ENCODE data around the gene BICDL2. TPM values are rescaled to one million over a fixed set of nuclear protein-coding genes. Genes with fewer than 3 reads are reported as not detected.

Gene BICDL2
- polyA plus RNA-seq, 4 donors, result 19.1 to 47.8 (median 33.5) TPM

DNA sequence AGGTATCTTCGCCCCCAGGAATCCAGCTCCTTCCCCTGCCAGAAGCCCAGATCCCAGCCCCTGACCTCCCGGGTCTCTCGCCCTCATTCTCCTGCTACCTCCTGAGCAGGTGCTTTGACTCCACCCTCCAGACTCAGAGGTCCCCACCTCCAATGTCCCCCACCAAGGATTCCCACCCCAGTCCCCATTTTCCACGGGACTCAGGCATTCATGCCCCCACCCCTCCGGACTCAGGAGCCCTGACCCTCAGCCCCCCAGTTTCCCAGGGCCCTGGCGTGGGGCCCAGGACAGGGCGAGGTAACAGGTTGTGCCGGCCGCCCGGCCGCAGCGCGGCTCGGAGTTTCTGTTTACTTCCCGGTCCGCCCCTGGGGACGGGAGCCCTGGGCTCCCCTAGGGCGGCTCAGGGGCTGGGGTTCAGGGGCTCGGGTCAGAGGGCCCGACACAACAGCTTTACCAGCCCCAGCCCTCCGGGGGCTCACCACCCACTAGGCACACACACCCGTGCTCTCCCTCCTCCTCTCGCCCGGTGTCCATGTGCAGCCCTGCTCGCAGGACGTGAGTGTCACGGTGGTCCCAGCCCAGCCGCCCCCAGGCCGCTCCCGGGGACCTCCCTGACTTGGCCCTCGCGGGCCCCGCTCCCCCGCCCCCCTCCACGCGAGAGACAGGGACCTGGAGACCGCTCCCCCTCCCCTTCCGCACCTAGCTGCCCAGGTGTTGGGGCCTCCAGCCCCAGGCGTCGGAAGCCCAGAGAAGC lies 595 bp downstream of the BICDL2 start:
- peaks cover 0 to 23% (median 0%) of the 10 kb centered on the region in 3 donors for H3K4me1 ChIP-seq (ENCODE audit: control insufficient read depth in 3 of 3, insufficient read depth in 2 of 3, low read depth in 1 of 3, low read length in 2 of 3)
- peak; percentile 66 to 71 for DNase-seq
- no peaks in the 10 kb centered on the region for H3K9me3 ChIP-seq (ENCODE audit: control insufficient read depth in 2 of 2, insufficient read depth in 1 of 2, low read depth in 1 of 2, low read length in 1 of 2)
- FAIRE-seq, result no peak
- peak overlapping the region; percentile 57 to 75 (median 59) for H3K4me3 ChIP-seq (ENCODE audit: low read depth in 1 of 3, low read length in 3 of 3)
- WGBS, 3 donors, result 1 to 3% (median 2%) methylated on average over 31 to 40 of the region's 40 CpGs
- peaks cover 0 to 33% (median 16%) of the 10 kb centered on the region in 3 donors for H3K27me3 ChIP-seq (ENCODE audit: control insufficient read depth in 3 of 3, insufficient read depth in 3 of 3, low read length in 3 of 3)
- peak overlapping the region in 2 of 3 donors; percentile 8 to 50 for H3K27ac ChIP-seq (ENCODE audit: low read depth in 1 of 3, low read length in 2 of 3)
- H3K36me3 ChIP-seq (ENCODE audit: control insufficient read depth in 3 of 3, insufficient read depth in 2 of 3, low read depth in 1 of 3, low read length in 3 of 3), result peaks cover 0 to 4% (median 0%) of the 10 kb centered on the region in 3 donors

DNA sequence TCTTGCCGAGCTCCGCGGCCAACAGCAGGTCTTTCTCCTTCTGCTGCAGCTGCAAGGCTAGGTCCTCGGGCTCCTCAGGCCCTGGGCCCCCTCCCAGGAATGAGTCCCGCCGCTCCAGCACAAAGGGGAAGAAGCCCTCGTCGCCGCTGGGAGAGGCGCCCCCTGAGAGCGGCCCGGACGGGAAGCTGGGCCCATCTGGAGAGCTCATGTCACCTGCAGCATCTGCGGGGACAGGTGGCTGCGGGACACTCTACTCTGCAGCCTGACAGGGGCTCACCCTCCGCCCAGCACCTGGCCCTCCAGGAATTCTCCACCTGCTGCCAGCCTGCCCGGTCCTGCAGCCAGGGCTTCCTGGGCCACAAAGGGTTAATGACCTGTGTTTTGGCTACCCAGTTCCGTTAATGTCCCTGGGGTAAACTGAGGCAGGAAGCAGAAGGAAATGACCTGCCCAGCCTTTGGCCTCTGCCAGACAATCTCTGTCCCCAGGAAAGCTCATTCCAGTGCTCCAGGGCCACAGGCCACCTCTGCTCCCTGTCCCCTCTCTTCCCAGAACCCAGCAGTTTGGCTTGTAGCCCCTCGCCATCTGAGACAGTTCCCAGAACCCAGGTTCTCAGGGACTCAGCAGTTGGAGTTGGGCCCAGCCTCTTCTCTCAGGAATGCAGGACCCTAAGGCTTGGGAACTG lies 1.3 kb downstream of the BICDL2 start:
- Histone ChIP-seq H3K4me3 (ENCODE audit: low read depth in 1 of 3, low read length in 3 of 3) (peak overlapping the region in 2 of 3 donors; percentile 59 to 75), H3K4me1 (ENCODE audit: control insufficient read depth in 3 of 3, insufficient read depth in 2 of 3, low read depth in 1 of 3, low read length in 2 of 3) (peaks cover 0 to 23% (median 0%) of the 10 kb centered on the region in 3 donors), H3K27ac (ENCODE audit: low read depth in 1 of 3, low read length in 2 of 3) (no peak overlapping the region), H3K36me3 (ENCODE audit: control insufficient read depth in 3 of 3, insufficient read depth in 2 of 3, low read depth in 1 of 3, low read length in 3 of 3) (peaks cover 0 to 5% (median 0%) of the 10 kb centered on the region in 3 donors), H3K27me3 (ENCODE audit: control insufficient read depth in 3 of 3, insufficient read depth in 3 of 3, low read length in 3 of 3) (peaks cover 0 to 35% (median 18%) of the 10 kb centered on the region in 3 donors), H3K9me3 (ENCODE audit: control insufficient read depth in 2 of 2, insufficient read depth in 1 of 2, low read depth in 1 of 2, low read length in 1 of 2) (no peaks in the 10 kb centered on the region)
- 45 to 60% (median 56%) methylated on average over 14 to 19 of the region's 19 CpGs for WGBS, 3 donors
- FAIRE-seq (no peak), DNase-seq (no peak)

- DNase-seq (peak in 1 of 2 donors; percentile 37), FAIRE-seq (no peak)
- Histone ChIP-seq H3K4me1 (ENCODE audit: control insufficient read depth in 3 of 3, insufficient read depth in 2 of 3, low read depth in 1 of 3, low read length in 2 of 3) (peaks cover 0 to 23% (median 0%) of the 10 kb centered on the region in 3 donors), H3K36me3 (ENCODE audit: control insufficient read depth in 3 of 3, insufficient read depth in 2 of 3, low read depth in 1 of 3, low read length in 3 of 3) (peaks cover 0 to 23% (median 0%) of the 10 kb centered on the region in 3 donors), H3K9me3 (ENCODE audit: control insufficient read depth in 2 of 2, insufficient read depth in 1 of 2, low read depth in 1 of 2, low read length in 1 of 2) (no peaks in the 10 kb centered on the region), H3K4me3 (ENCODE audit: low read depth in 1 of 3, low read length in 3 of 3) (no peak overlapping the region), H3K27me3 (ENCODE audit: control insufficient read depth in 3 of 3, insufficient read depth in 3 of 3, low read length in 3 of 3) (peaks cover 0 to 49% (median 9%) of the 10 kb centered on the region in 3 donors), H3K27ac (ENCODE audit: low read depth in 1 of 3, low read length in 2 of 3) (no peak overlapping the region)
- WGBS, 3 donors, result 12 to 26% (median 18%) methylated on average over 7 of the region's 7 CpGs
These were observed 4.1 kb downstream of the BICDL2 start for GRCh38 chr16:3032624-3033023.

DNA sequence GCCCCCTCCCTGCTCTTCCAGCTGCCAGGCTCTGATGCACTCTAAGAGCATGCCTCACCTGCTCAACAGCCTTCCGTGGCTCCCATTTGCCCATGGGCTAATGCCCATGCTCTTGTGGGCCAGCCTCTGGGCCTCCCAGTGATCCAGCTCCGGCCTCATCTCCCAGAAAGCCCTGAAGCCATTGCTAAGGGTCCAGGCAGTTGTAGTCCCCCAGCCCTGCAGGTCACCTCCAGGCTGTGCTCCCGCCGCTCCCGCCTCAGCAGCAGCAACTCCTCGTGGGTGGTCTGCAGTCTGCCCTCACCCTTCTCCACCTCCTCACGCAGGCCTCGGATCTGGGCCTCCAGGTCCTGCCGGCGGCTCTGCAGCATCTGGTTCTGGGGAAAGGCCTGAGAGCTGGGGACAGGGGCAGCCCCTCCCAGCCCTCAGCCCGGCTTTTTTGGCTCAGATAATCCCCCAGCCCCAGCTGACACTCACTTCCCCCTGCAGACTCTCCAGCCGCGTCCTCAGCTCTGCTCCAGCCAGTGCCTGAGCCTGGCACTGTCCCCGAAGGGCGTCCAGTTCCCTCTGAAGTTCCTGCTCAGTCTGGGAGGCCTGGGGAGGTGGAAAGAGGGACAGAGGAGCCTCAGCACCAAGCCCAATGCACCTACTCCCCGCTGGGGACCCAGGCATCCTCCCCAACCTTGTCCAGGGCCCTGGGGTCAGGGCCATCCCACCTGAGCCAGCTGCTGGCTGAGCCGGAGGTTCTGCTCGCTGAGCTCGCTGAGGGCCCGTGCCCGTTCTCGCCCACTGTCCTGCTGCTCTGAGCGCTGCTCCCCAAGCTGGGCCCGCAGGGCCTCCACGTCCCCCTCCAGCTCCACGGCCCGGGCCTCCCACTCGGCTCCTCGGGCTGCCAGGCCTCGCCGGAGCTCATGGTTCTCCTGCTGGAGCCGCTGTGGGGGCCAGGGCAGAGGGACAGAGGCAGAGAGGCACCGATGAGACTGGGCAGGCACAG lies 6.2 kb downstream of the BICDL2 start:
- Histone ChIP-seq H3K36me3 (ENCODE audit: control insufficient read depth in 3 of 3, insufficient read depth in 2 of 3, low read depth in 1 of 3, low read length in 3 of 3) (peaks cover 0 to 44% (median 5%) of the 10 kb centered on the region in 3 donors), H3K4me1 (ENCODE audit: control insufficient read depth in 3 of 3, insufficient read depth in 2 of 3, low read depth in 1 of 3, low read length in 2 of 3) (peaks cover 0 to 21% (median 0%) of the 10 kb centered on the region in 3 donors), H3K4me3 (ENCODE audit: low read depth in 1 of 3, low read length in 3 of 3) (no peak overlapping the region), H3K27me3 (ENCODE audit: control insufficient read depth in 3 of 3, insufficient read depth in 3 of 3, low read length in 3 of 3) (peaks cover 0 to 35% (median 9%) of the 10 kb centered on the region in 3 donors), H3K27ac (ENCODE audit: low read depth in 1 of 3, low read length in 2 of 3) (no peak overlapping the region), H3K9me3 (ENCODE audit: control insufficient read depth in 2 of 2, insufficient read depth in 1 of 2, low read depth in 1 of 2, low read length in 1 of 2) (no peaks in the 10 kb centered on the region)
- no peak for FAIRE-seq
- no peak for DNase-seq
- WGBS, 3 donors, result 83 to 91% (median 89%) methylated on average over 27 to 33 of the region's 33 CpGs

DNA sequence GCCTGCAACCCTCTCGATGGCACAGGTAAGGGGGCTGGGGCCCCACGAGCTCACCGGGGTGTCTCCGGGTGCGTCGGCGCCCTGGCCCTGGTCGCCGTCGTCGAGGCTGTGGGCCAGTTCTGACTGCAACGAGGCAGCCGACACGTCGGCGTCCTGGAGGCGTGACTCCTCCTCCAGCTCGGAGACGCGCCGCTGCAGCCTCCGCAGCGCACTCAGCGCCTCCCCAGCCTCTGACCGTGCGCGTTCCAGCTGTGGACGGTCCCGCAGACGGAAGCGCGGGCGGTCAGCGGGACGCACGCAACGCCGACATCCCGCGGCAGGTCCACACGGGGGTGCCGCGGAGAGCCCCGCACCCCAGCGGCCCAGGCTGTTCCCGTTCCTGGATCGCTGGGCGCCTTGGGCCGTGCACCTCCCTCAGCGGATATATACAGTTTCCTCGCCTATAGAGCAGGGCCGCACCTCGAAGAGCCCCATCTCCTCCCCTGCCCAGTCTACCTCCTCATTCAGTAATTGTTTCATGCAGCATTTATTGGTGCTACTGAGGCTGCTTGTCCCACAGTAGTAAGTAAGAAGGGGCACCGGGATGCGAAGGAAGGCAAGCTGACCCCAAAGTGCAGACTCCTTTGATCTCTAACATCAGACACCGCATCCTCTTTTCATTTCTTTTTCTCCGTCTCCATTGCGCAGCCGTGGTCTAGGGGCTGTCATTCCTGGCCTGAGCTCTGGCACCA lies 7.1 kb downstream of the BICDL2 start:
- FAIRE-seq (no peak), DNase-seq (peak in 1 of 2 donors; percentile 46)
- no peak overlapping the region for H3K27ac ChIP-seq (ENCODE audit: low read depth in 1 of 3, low read length in 2 of 3)
- peaks cover 0 to 25% (median 0%) of the 10 kb centered on the region in 3 donors for H3K4me1 ChIP-seq (ENCODE audit: control insufficient read depth in 3 of 3, insufficient read depth in 2 of 3, low read depth in 1 of 3, low read length in 2 of 3)
- WGBS, 3 donors, result 18 to 48% (median 42%) methylated on average over 22 to 59 of the region's 59 CpGs
- H3K4me3 ChIP-seq (ENCODE audit: low read depth in 1 of 3, low read length in 3 of 3), result no peak overlapping the region
- peaks cover 0 to 32% (median 9%) of the 10 kb centered on the region in 3 donors for H3K27me3 ChIP-seq (ENCODE audit: control insufficient read depth in 3 of 3, insufficient read depth in 3 of 3, low read length in 3 of 3)
- H3K36me3 ChIP-seq (ENCODE audit: control insufficient read depth in 3 of 3, insufficient read depth in 2 of 3, low read depth in 1 of 3, low read length in 3 of 3), result peaks cover 0 to 49% (median 5%) of the 10 kb centered on the region in 3 donors
- no peaks in the 10 kb centered on the region for H3K9me3 ChIP-seq (ENCODE audit: control insufficient read depth in 2 of 2, insufficient read depth in 1 of 2, low read depth in 1 of 2, low read length in 1 of 2)

GRCh38 chr16:3028716-3029319 lies 7.9 kb downstream of the BICDL2 start:
- peaks cover 0 to 32% (median 9%) of the 10 kb centered on the region in 3 donors for H3K27me3 ChIP-seq (ENCODE audit: control insufficient read depth in 3 of 3, insufficient read depth in 3 of 3, low read length in 3 of 3)
- H3K27ac ChIP-seq (ENCODE audit: low read depth in 1 of 3, low read length in 2 of 3), result no peak overlapping the region
- peaks cover 0 to 47% (median 5%) of the 10 kb centered on the region in 3 donors for H3K36me3 ChIP-seq (ENCODE audit: control insufficient read depth in 3 of 3, insufficient read depth in 2 of 3, low read depth in 1 of 3, low read length in 3 of 3)
- peak overlapping the region in 1 of 3 donors; percentile 5 for H3K4me3 ChIP-seq (ENCODE audit: low read depth in 1 of 3, low read length in 3 of 3)
- peaks cover 0 to 25% (median 0%) of the 10 kb centered on the region in 3 donors for H3K4me1 ChIP-seq (ENCODE audit: control insufficient read depth in 3 of 3, insufficient read depth in 2 of 3, low read depth in 1 of 3, low read length in 2 of 3)
- no peaks in the 10 kb centered on the region for H3K9me3 ChIP-seq (ENCODE audit: control insufficient read depth in 2 of 2, insufficient read depth in 1 of 2, low read depth in 1 of 2, low read length in 1 of 2)
- FAIRE-seq (no peak), DNase-seq (no peak)
- WGBS, 3 donors, result 40 to 74% (median 66%) methylated on average over 13 to 15 of the region's 15 CpGs

- peaks cover 0 to 48% (median 5%) of the 10 kb centered on the region in 3 donors for H3K36me3 ChIP-seq (ENCODE audit: control insufficient read depth in 3 of 3, insufficient read depth in 2 of 3, low read depth in 1 of 3, low read length in 3 of 3)
- H3K4me1 ChIP-seq (ENCODE audit: control insufficient read depth in 3 of 3, insufficient read depth in 2 of 3, low read depth in 1 of 3, low read length in 2 of 3), result peaks cover 0 to 32% (median under 1%) of the 10 kb centered on the region in 3 donors
- peak overlapping the region in 2 of 3 donors; percentile 27 to 39 for H3K27ac ChIP-seq (ENCODE audit: low read depth in 1 of 3, low read length in 2 of 3)
- H3K9me3 ChIP-seq (ENCODE audit: control insufficient read depth in 2 of 2, insufficient read depth in 1 of 2, low read depth in 1 of 2, low read length in 1 of 2), result no peaks in the 10 kb centered on the region
- FAIRE-seq (no peak), DNase-seq (peak; percentile 89 to 95)
- peaks cover 0 to 32% (median 9%) of the 10 kb centered on the region in 3 donors for H3K27me3 ChIP-seq (ENCODE audit: control insufficient read depth in 3 of 3, insufficient read depth in 3 of 3, low read length in 3 of 3)
- 8 to 9% (median 9%) methylated on average over 48 to 58 of the region's 58 CpGs for WGBS, 3 donors
- H3K4me3 ChIP-seq (ENCODE audit: low read depth in 1 of 3, low read length in 3 of 3), result peak overlapping the region in 1 of 3 donors; percentile 7
These were observed 8.6 kb downstream of the BICDL2 start for GRCh38 chr16:3027983-3028715.

All from small intestine (tissue), 7 donors.